Adrenal gland (tissue), 5 donors: ENCODE results near the gene CALU.

Experiments used
- POLR2A ChIP-seq, 2 donors: fragments of 450-650 bp; IDR thresholded peaks; one replicate each; pipeline ENCODE4 v1.6.1; 2017; ENCODE audit warnings: antibody characterized with exemption in 2 of 2, mild to moderate bottlenecking in 2 of 2, moderate library complexity in 1 of 2
- TF ChIP-seq, protein P1 (sequence below), 6 experiments: fragments of 450-650 bp in 4 of 6; fragments of 200-600 bp in 2 of 6; sonication (generic) in 1 of 6; IDR thresholded peaks; 1 replicate in 5 of 6; 2 replicates in 1 of 6; pipeline versions ENCODE4 v1.5.1 to v1.8.0; 2016 to 2021; ENCODE audit warnings: antibody characterized with exemption in 6 of 6, mild to moderate bottlenecking in 2 of 6, moderate library complexity in 1 of 6
- donor health status: DM: no; HTN: no; CAD: no.

DNA sequence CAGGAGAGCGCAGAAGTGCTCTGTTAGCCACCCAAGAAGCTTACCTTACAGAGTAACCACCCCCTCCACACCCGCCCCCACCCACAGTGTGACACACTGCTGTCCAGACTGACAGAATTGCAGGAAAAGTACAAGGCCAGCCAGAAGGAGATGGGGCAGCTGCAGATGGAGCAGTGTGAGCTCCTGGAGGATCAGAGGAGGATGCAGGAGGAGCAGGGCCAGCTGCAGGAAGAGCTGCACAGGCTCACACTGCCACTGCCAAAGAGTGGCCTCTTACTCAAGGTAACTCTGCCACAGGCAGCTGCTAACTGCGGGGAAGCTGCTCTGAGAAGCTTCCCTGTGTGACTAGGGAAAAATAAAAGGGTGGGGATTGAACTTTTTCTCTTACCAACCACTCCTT, 70.2 kb downstream of the CALU start:
- TF ChIP-seq, protein P1, sequence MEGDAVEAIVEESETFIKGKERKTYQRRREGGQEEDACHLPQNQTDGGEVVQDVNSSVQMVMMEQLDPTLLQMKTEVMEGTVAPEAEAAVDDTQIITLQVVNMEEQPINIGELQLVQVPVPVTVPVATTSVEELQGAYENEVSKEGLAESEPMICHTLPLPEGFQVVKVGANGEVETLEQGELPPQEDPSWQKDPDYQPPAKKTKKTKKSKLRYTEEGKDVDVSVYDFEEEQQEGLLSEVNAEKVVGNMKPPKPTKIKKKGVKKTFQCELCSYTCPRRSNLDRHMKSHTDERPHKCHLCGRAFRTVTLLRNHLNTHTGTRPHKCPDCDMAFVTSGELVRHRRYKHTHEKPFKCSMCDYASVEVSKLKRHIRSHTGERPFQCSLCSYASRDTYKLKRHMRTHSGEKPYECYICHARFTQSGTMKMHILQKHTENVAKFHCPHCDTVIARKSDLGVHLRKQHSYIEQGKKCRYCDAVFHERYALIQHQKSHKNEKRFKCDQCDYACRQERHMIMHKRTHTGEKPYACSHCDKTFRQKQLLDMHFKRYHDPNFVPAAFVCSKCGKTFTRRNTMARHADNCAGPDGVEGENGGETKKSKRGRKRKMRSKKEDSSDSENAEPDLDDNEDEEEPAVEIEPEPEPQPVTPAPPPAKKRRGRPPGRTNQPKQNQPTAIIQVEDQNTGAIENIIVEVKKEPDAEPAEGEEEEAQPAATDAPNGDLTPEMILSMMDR (IDR thresholded peaks at IDR 0.05), result no peak
- no peak for TF ChIP-seq POLR2A (IDR thresholded peaks at IDR 0.05)
